Measurements from ENCODE around the gene ABCC11.

The ABCC11 gene

GRCh38 chr16:48125888-48126287 is 121.5 kb downstream of the ABCC11 start:
- no peak for DNase-seq

- no peak for DNase-seq
Measured at GRCh38 chr16:48124266-48124665, 123.1 kb downstream of the ABCC11 start.

DNA sequence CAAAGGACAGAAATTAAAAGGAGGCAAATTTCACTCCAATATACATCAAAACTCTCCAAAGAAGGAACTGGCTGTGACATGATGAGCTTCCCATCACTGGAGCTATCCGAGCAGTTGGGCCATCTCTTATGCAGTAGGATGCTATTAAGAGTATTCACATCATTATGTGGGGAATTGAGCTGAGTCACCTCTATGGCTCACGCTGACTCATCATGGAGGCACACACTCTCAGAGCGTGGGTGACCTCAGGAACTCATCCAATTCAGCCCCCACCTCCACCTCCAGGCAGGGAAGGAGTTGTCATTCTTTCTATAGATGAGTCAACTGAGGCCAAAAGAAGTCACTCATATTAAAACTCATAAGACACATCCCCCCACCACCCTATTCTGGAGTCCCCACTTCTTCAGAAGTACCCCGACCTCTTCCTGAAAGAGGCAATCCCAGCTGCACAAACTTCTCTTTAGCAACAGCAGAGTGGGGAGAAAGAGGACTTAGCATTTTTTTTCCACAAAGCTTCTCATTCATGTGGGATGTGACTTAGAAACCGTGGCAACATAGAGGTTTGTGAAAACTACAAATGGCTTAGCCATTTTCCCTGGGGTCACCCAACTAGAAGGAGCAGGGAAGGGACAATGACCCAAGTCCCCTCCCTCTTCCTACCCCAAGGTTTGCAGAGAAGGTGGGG is 124.1 kb downstream of the ABCC11 start:
- no peak for DNase-seq

GRCh38 chr16:48121276-48121675 is 126.1 kb downstream of the ABCC11 start:
- DNase-seq, result no peak

GRCh38 chr16:48118841-48119240 is 128.5 kb downstream of the ABCC11 start:
- no peak for DNase-seq

- DNase-seq, result peak; percentile 74
Measured at GRCh38 chr16:48117217-48118105, 129.9 kb downstream of the ABCC11 start.
